H1 (cell line): ENCODE measurements around the gene SPOP. TPM values are rescaled to one million over a fixed set of nuclear protein-coding genes. Genes with fewer than 3 reads are reported as not detected.

Experiments
- CHD1 ChIP-seq: IDR thresholded peaks from 2 replicates; pipeline ENCODE4 v1.6.1; 2012; ENCODE audit warnings: low read depth, low read length, improper control_type of control experiment
- CTCF ChIP-seq, 3 experiments: IDR thresholded peaks; 1 replicate in 2 of 3; 2 replicates in 1 of 3; pipeline versions ENCODE4 v1.5.1 to v1.6.1; 2011; ENCODE audit warnings: low read length in 3 of 3, mild to moderate bottlenecking in 3 of 3, inconsistent platforms in 2 of 3, low read depth in 1 of 3, moderate library complexity in 1 of 3; ENCODE audit not compliant: insufficient read depth in 1 of 3; ENCODE audit errors: control extremely low read depth in 1 of 3
- HDAC6 ChIP-seq: IDR thresholded peaks from one replicate; pipeline ENCODE4 v1.7.1; 2012; ENCODE audit warnings: low read depth, mild to moderate bottlenecking, inconsistent platforms, low read length, moderate library complexity
- POLR2AphosphoS5 ChIP-seq: IDR thresholded peaks from 2 replicates; pipeline ENCODE4 v1.6.1; 2011; ENCODE audit warnings: low read depth, low read length
- SIX5 ChIP-seq: IDR thresholded peaks from 2 replicates; pipeline ENCODE4 v1.6.1; 2011; ENCODE audit warnings: mild to moderate bottlenecking, low read depth, low read length
- SP1 ChIP-seq: IDR thresholded peaks from 2 replicates; pipeline ENCODE4 v1.6.1; 2011; ENCODE audit warnings: low read depth, low read length
- polyA plus RNA-seq, 7 experiments: library from polyadenylated mRNA; depleted of rRNA in 3 of 7; stranded (reverse) in 5 of 7; unstranded in 2 of 7; fragments of >200 nt in 5 of 7; fragments of 200-250 nt in 2 of 7; gene quantifications; 1 replicate in 5 of 7; 2 replicates in 1 of 7; 4 replicates in 1 of 7; pipeline versions ENCODE4 v1.2.1 to v1.2.3, GENCODE V29; 2011 to 2013; ENCODE audit warnings: missing spikeins in 2 of 7, mixed read lengths in 2 of 7
- total RNA-seq: library from RNA; stranded (reverse); fragmentation: NEBNext Ultra II Directional; extraction: Animal tissue kit (Norgen Biotek cat#: 25700); gene quantifications from 2 replicates; pipeline ENCODE4 v1.2.1, GENCODE V29; 2021

The SPOP gene
- total and polyA plus RNA-seq, 2 of the 8 experiments (the other 6 are each of a cell fraction or from before 2014, with no cell fraction given): 13.3 to 25.6 TPM

- no peak for TF ChIP-seq CTCF (IDR thresholded peaks at IDR 0.05; ENCODE audit: control extremely low read depth in 1 of 3, insufficient read depth in 1 of 3, low read depth in 1 of 3, low read length in 3 of 3)
- TF ChIP-seq HDAC6: no peak
- TF ChIP-seq CHD1: no peak
- TF ChIP-seq SP1: no peak
- TF ChIP-seq POLR2AphosphoS5: no peak
- no peak for TF ChIP-seq SIX5
- TF ChIP-seq, all 59 proteins: peak for 0
Observed at GRCh38 chr17:49553676-49554335, 124.1 kb downstream of the SPOP start (continued).
